ENCODE measurements around the gene PSTPIP1.

- TF ChIP-seq POLR2A (IDR thresholded peaks at IDR 0.05; ENCODE audit: low read length) (no peak), GATA1 (IDR thresholded peaks at IDR 0.05; ENCODE audit: low read depth, low read length) (no peak)
These were observed 7.7 kb upstream of the PSTPIP1 start for GRCh38 chr15:76987276-76987675.

Data from erythroblast (primary cell).